ENCODE results near the gene ACRBP. TPM values are rescaled to one million over a fixed set of nuclear protein-coding genes. Genes with fewer than 3 reads are reported as not detected.

The ACRBP gene
- total RNA-seq, 1 donor from 2014 or later, result 0.15 TPM

GRCh38 chr12:6646276-6647082 is 753 bp downstream of the ACRBP start:
- no peak for DNase-seq (ENCODE audit: low read depth)

- DNase-seq (ENCODE audit: low read depth), result no peak
These were observed 2.3 kb downstream of the ACRBP start for GRCh38 chr12:6644903-6645302.

GRCh38 chr12:6644257-6644596 is 3.0 kb downstream of the ACRBP start:
- DNase-seq (ENCODE audit: low read depth), result no peak

GRCh38 chr12:6643569-6644256 is 3.5 kb downstream of the ACRBP start:
- DNase-seq (ENCODE audit: low read depth), result no peak

- no peak for DNase-seq (ENCODE audit: low read depth)
These were observed 6.1 kb downstream of the ACRBP start for GRCh38 chr12:6641131-6641530.

- no peak for DNase-seq (ENCODE audit: low read depth)
These were observed 6.7 kb downstream of the ACRBP start for GRCh38 chr12:6640497-6640896.

GRCh38 chr12:6639151-6639801 is 8.0 kb downstream of the ACRBP start:
- DNase-seq (ENCODE audit: low read depth), result no peak

- no peak for DNase-seq (ENCODE audit: low read depth)
These were observed 8.9 kb downstream of the ACRBP start for GRCh38 chr12:6638305-6638704.

- DNase-seq (ENCODE audit: low read depth), result peak; percentile 13
These were observed 11.2 kb downstream of the ACRBP start, which contains the start of gene LPAR5 for GRCh38 chr12:6635856-6636531. LPAR5 (minus strand) TSS chr12:6635959; CDS start chr12:6621248, 14,711 bp downstream.

- no peak for DNase-seq (ENCODE audit: low read depth)
These were observed 11.8 kb downstream of the ACRBP start for GRCh38 chr12:6635375-6635855.

- DNase-seq (ENCODE audit: low read depth), result no peak
These were observed 14.9 kb downstream of the ACRBP start for GRCh38 chr12:6632026-6632983.

- DNase-seq (ENCODE audit: low read depth), result no peak
These were observed 15.7 kb downstream of the ACRBP start for GRCh38 chr12:6631549-6631961.

GRCh38 chr12:6630736-6631135 is 16.5 kb downstream of the ACRBP start:
- DNase-seq (ENCODE audit: low read depth), result no peak

- no peak for DNase-seq (ENCODE audit: low read depth)
These were observed 19.6 kb downstream of the ACRBP start for GRCh38 chr12:6627616-6628015.

GRCh38 chr12:6626654-6627283 is 20.5 kb downstream of the ACRBP start:
- no peak for DNase-seq (ENCODE audit: low read depth)

- DNase-seq (ENCODE audit: low read depth), result no peak
These were observed 26.4 kb downstream of the ACRBP start for GRCh38 chr12:6620885-6621274.

- no peak for DNase-seq (ENCODE audit: low read depth)
These were observed 26.9 kb downstream of the ACRBP start for GRCh38 chr12:6620137-6620884.

- DNase-seq (ENCODE audit: low read depth), result no peak
These were observed 28.6 kb downstream of the ACRBP start for GRCh38 chr12:6618483-6619225.

- DNase-seq (ENCODE audit: low read depth), result no peak
These were observed 31.4 kb downstream of the ACRBP start for GRCh38 chr12:6615802-6616201.

All from renal cortical epithelial cell (primary cell).